ENCODE data around the gene CFAP65.

DNA sequence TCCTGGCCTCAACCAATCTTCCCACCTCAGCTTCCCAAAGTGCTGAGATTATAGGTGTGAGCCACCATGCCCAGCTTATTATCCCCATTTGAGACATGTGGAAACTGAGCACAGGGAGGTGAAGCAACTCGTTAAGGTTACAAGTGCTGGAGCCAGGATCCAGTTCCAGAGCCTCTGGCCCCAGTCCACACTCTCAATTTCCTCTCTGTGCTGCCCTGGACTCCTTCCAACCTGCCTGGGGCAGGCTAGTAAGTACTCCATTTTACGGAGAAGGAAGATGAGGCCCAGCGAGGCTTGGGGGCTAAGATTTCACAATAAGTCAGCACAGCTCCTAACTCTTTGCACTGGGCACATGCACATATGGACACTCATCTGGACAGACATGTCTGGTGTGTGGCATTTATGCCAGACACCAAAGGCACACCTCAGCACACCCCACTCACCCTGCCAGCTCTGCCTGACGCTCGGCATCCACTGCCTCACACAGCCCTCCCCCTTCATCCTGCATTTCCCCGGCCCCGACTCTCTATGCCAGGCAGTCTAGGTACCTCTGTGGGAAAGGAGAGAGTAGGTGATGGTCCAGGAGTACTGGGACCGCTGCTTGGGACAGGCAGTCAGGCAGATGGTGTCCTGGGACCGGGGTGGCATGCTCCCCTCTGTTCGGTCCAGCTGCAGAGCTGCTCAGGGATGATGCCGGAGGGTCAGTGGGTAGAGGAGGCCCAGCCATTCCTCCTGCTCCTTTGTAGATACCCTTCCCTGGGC, 20.5 kb downstream of the CFAP65 start:
- TF ChIP-seq POLR2AphosphoS5 (IDR thresholded peaks at IDR 0.05) (no peak), EP300 (IDR thresholded peaks at IDR 0.05) (no peak), POLR2A (IDR thresholded peaks at IDR 0.05) (no peak)
- TF ChIP-seq, protein P1, sequence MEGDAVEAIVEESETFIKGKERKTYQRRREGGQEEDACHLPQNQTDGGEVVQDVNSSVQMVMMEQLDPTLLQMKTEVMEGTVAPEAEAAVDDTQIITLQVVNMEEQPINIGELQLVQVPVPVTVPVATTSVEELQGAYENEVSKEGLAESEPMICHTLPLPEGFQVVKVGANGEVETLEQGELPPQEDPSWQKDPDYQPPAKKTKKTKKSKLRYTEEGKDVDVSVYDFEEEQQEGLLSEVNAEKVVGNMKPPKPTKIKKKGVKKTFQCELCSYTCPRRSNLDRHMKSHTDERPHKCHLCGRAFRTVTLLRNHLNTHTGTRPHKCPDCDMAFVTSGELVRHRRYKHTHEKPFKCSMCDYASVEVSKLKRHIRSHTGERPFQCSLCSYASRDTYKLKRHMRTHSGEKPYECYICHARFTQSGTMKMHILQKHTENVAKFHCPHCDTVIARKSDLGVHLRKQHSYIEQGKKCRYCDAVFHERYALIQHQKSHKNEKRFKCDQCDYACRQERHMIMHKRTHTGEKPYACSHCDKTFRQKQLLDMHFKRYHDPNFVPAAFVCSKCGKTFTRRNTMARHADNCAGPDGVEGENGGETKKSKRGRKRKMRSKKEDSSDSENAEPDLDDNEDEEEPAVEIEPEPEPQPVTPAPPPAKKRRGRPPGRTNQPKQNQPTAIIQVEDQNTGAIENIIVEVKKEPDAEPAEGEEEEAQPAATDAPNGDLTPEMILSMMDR (IDR thresholded peaks at IDR 0.05): no peak

All from upper lobe of left lung (tissue), 4 donors.